Measurements from ENCODE around the gene RNF144B.

DNA sequence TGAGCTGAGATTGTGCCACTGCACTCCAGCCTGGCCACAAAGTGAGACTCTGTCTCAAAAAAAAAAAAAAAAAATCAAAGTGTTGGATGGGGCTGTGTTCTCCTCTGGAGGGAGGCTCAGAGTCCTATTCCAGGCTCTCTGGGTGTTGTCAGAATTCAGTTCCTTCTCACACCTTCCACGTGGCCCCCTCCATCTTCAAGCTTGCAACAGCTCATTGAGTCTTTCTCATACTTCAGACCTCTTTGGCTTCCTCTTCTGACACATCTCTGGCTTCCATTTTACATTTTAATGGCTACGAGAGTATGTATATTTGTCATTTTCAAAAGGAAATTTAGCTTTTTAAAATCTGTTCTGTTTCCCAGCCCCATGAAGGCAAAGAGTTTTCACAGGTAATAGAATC lies 85.8 kb downstream of the RNF144B start:
- TF ChIP-seq POLR2AphosphoS5 (IDR thresholded peaks at IDR 0.05; ENCODE audit: low read depth, low read length) (no peak), TAF1 (IDR thresholded peaks at IDR 0.05; ENCODE audit: low read depth, low read length) (no peak), POLR2A (IDR thresholded peaks at IDR 0.05; ENCODE audit: low read depth, low read length) (no peak), PAX5 (IDR thresholded peaks at IDR 0.05; ENCODE audit: insufficient read depth, low read length, severe bottlenecking) (no peak), SPI1 (IDR thresholded peaks at IDR 0.05; ENCODE audit: low read depth, low read length) (no peak)

Data from GM12891 (cell line).